ENCODE results near the gene GRK5. TPM values are rescaled to one million over a fixed set of nuclear protein-coding genes. Genes with fewer than 3 reads are reported as not detected.
"Not testable (repeated sequence)": the region's sequence is repeated elsewhere in the genome, so short reads cannot be mapped to it uniquely, and the experiment has no call there.

GRK5 gene
- total RNA-seq, 1 donor from 2014 or later, result 43.2 TPM

GRCh38 chr10:119460369-119461195 lies 253.2 kb downstream of the GRK5 start:
- peaks cover 16% of the 10 kb centered on the region for H3K27me3 Mint-ChIP-seq (ENCODE audit: unreplicated experiment)
- peaks cover 6% of the 10 kb centered on the region for H3K9me3 Mint-ChIP-seq (ENCODE audit: unreplicated experiment)
- DNase-seq (ENCODE audit: extremely low spot score, unreplicated experiment), result no peak
- H3K4me1 Mint-ChIP-seq (ENCODE audit: unreplicated experiment), result no peaks in the 10 kb centered on the region
- no peak overlapping the region for H3K27ac Mint-ChIP-seq (ENCODE audit: unreplicated experiment)
- peaks cover 2% of the 10 kb centered on the region for H3K36me3 Mint-ChIP-seq (ENCODE audit: unreplicated experiment)
- no peak for TF ChIP-seq CTCF (IDR thresholded peaks at IDR 0.05)
- H3K4me3 Mint-ChIP-seq (ENCODE audit: unreplicated experiment), result no peak overlapping the region

DNA sequence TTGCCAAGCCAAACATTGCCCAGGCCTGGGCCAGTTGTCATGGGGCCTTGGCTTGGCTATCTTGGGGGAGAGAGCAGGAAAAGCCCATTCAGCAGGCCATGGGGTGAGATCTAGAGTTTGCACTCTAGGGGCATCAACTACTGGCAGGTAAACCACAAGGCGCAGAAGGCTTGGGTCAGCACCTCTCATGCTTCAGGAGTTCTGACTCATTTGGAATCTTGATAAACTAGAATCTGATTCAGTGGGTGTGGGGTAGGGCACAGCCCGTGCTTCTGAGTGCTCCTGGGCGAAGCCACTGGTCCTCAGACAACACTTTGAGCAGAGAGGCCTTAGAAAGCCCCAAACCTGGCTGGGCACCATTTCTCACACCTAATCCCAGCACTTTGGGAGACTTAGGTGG lies 254.0 kb downstream of the GRK5 start:
- H3K36me3 Mint-ChIP-seq (ENCODE audit: unreplicated experiment), result peaks cover 2% of the 10 kb centered on the region
- no peak overlapping the region for H3K4me3 Mint-ChIP-seq (ENCODE audit: unreplicated experiment)
- H3K27me3 Mint-ChIP-seq (ENCODE audit: unreplicated experiment), result peaks cover 16% of the 10 kb centered on the region
- peaks cover 6% of the 10 kb centered on the region for H3K9me3 Mint-ChIP-seq (ENCODE audit: unreplicated experiment)
- no peak overlapping the region for H3K27ac Mint-ChIP-seq (ENCODE audit: unreplicated experiment)
- no peak for DNase-seq (ENCODE audit: extremely low spot score, unreplicated experiment)
- H3K4me1 Mint-ChIP-seq (ENCODE audit: unreplicated experiment), result no peaks in the 10 kb centered on the region
- no peak for TF ChIP-seq CTCF (IDR thresholded peaks at IDR 0.05)

- peaks cover 16% of the 10 kb centered on the region for H3K27me3 Mint-ChIP-seq (ENCODE audit: unreplicated experiment)
These were observed 254.6 kb downstream of the GRK5 start for GRCh38 chr10:119461923-119462322.

GRCh38 chr10:119462773-119463172 lies 255.4 kb downstream of the GRK5 start:
- DNase-seq (ENCODE audit: extremely low spot score, unreplicated experiment), result no peak
- no peak overlapping the region for H3K27ac Mint-ChIP-seq (ENCODE audit: unreplicated experiment)
- no peak for TF ChIP-seq CTCF (IDR thresholded peaks at IDR 0.05)

More at GRCh38 chr10:119461923-119462322, 254.6 kb downstream of the GRK5 start:
- DNase-seq (ENCODE audit: extremely low spot score, unreplicated experiment), result no peak
- no peak overlapping the region for H3K4me3 Mint-ChIP-seq (ENCODE audit: unreplicated experiment)
- no peaks in the 10 kb centered on the region for H3K4me1 Mint-ChIP-seq (ENCODE audit: unreplicated experiment)
- no peak overlapping the region for H3K27ac Mint-ChIP-seq (ENCODE audit: unreplicated experiment)
- H3K9me3 Mint-ChIP-seq (ENCODE audit: unreplicated experiment), result peaks cover 6% of the 10 kb centered on the region
- no peak for TF ChIP-seq CTCF (IDR thresholded peaks at IDR 0.05)
- peaks cover 2% of the 10 kb centered on the region for H3K36me3 Mint-ChIP-seq (ENCODE audit: unreplicated experiment)

GRCh38 chr10:119463195-119463594 lies 255.8 kb downstream of the GRK5 start:
- not testable (repeated sequence) for H3K36me3 Mint-ChIP-seq (ENCODE audit: unreplicated experiment); H3K4me1 Mint-ChIP-seq (ENCODE audit: unreplicated experiment); DNase-seq (ENCODE audit: extremely low spot score, unreplicated experiment); H3K9me3 Mint-ChIP-seq (ENCODE audit: unreplicated experiment); H3K4me3 Mint-ChIP-seq (ENCODE audit: unreplicated experiment); H3K27ac Mint-ChIP-seq (ENCODE audit: unreplicated experiment)
- H3K27me3 Mint-ChIP-seq (ENCODE audit: unreplicated experiment), result peaks cover 16% of the 10 kb centered on the region

More at GRCh38 chr10:119462773-119463172, 255.4 kb downstream of the GRK5 start:
- no peaks in the 10 kb centered on the region for H3K4me1 Mint-ChIP-seq (ENCODE audit: unreplicated experiment)
- peaks cover 6% of the 10 kb centered on the region for H3K9me3 Mint-ChIP-seq (ENCODE audit: unreplicated experiment)
- peaks cover 16% of the 10 kb centered on the region for H3K27me3 Mint-ChIP-seq (ENCODE audit: unreplicated experiment)
- peaks cover 2% of the 10 kb centered on the region for H3K36me3 Mint-ChIP-seq (ENCODE audit: unreplicated experiment)
- no peak overlapping the region for H3K4me3 Mint-ChIP-seq (ENCODE audit: unreplicated experiment)
